Fibroblast of villous mesenchyme (primary cell): ENCODE results near the gene NCOA3. TPM values are rescaled to one million over a fixed set of nuclear protein-coding genes. Genes with fewer than 3 reads are reported as not detected.

Source experiments
- DNase-seq: peaks from one replicate; pipeline ENCODE4 v3.0.0-alpha.2; 2010; ENCODE audit warnings: low read depth
- H3K4me3 ChIP-seq: 2 replicates; pipeline ENCODE4 v1.5.1; 2011; ENCODE audit warnings: low read depth, mild to moderate bottlenecking, low read length
- CTCF ChIP-seq: IDR thresholded peaks from 2 replicates; pipeline ENCODE4 v1.5.1; 2012; ENCODE audit warnings: low read depth, mild to moderate bottlenecking, low read length; ENCODE audit not compliant: insufficient read depth
- total RNA-seq: library from RNA; depleted of rRNA; stranded (reverse); fragments of >200 nt; gene quantifications from 2 replicates; pipeline ENCODE4 v1.2.3, GENCODE V29; 2012

Gene NCOA3
- total RNA-seq, 1 donor: 63.0 TPM

- DNase-seq: no peak
- TF ChIP-seq CTCF: no peak
- H3K4me3 ChIP-seq: no peak overlapping the region
Measured at GRCh38 chr20:47674145-47674544, 172.5 kb downstream of the NCOA3 start.

- no peak overlapping the region for H3K4me3 ChIP-seq
- no peak for DNase-seq
- TF ChIP-seq CTCF: no peak
Measured at GRCh38 chr20:47674686-47675085, 173.0 kb downstream of the NCOA3 start.

- TF ChIP-seq CTCF: no peak
- no peak overlapping the region for H3K4me3 ChIP-seq
- no peak for DNase-seq
Measured at GRCh38 chr20:47675190-47676142, 173.8 kb downstream of the NCOA3 start.

GRCh38 chr20:47676219-47676721 lies 174.6 kb downstream of the NCOA3 start:
- no peak overlapping the region for H3K4me3 ChIP-seq
- no peak for DNase-seq
- no peak for TF ChIP-seq CTCF

- no peak for TF ChIP-seq CTCF
- no peak overlapping the region for H3K4me3 ChIP-seq
- no peak for DNase-seq
Measured at GRCh38 chr20:47676912-47677634, 175.4 kb downstream of the NCOA3 start.

- peak; percentile 28 for DNase-seq
- no peak overlapping the region for H3K4me3 ChIP-seq
- peak; percentile 72 for TF ChIP-seq CTCF
Measured at GRCh38 chr20:47677635-47678453, 176.2 kb downstream of the NCOA3 start.
